Right cardiac atrium (tissue), 5 donors: Measurements from ENCODE around the gene JUP. TPM values are rescaled to one million over a fixed set of nuclear protein-coding genes. Genes with fewer than 3 reads are reported as not detected.

ENCODE experiments used
- ATAC-seq, 2 donors: fragments of 200-7000 bp; cut with Tn5 transposase; one replicate each; pipeline versions ENCODE4 v1.8.0 to v1.9.1; 2020; ENCODE audit warnings: moderate library complexity in 2 of 2, mild to moderate bottlenecking in 1 of 2
- DNase-seq, 3 donors: peaks; one replicate each; pipeline ENCODE4 v3.0.0-alpha.2; 2020
- H3K27ac ChIP-seq: one replicate; pipeline ENCODE4 v1.5.1; 2013; ENCODE audit warnings: mild to moderate bottlenecking, low read length, control low read depth, moderate library complexity
- H3K27me3 ChIP-seq: one replicate; pipeline ENCODE4 v1.6.1; 2013; ENCODE audit not compliant: control insufficient read depth, insufficient read depth
- H3K4me1 ChIP-seq: one replicate; pipeline ENCODE4 v1.6.1; 2013; ENCODE audit warnings: low read length; ENCODE audit not compliant: control insufficient read depth, insufficient read depth
- H3K4me3 ChIP-seq: one replicate; pipeline ENCODE4 v1.5.1; 2013; ENCODE audit warnings: low read length, control low read depth
- H3K9me3 ChIP-seq: one replicate; pipeline ENCODE4 v1.6.1; 2013; ENCODE audit warnings: low read length; ENCODE audit not compliant: control insufficient read depth
- WGBS: extraction: QIAGEN DNeasy Blood & Tissue Kit; methylation state at CpG from one replicate; pipeline ENCODE4 v1.1.7; 2013; 5-methylcytosine and 5-hydroxymethylcytosine counted together
- intact Hi-C, 4 donors: fragments of 100-400 bp; cut with DNase I; formaldehyde crosslinking; loops; one replicate each; pipeline versions ENCODE4 v1.11.0 to v1.14.0; 2022 to 2023
- polyA plus RNA-seq: library from polyadenylated mRNA; stranded (reverse); fragments of 200-250 nt; gene quantifications from one replicate; pipeline ENCODE4 v1.2.3, GENCODE V29; 2013
- total RNA-seq, 4 donors: library from RNA; stranded (reverse); fragmentation: NEBNext Ultra II Directional; extraction: Animal tissue kit (Norgen Biotek cat#: 25700); gene quantifications; one replicate each; pipeline ENCODE4 v1.2.1, GENCODE V29; 2021
- donor health status: healthy with polysubstance abuse.
- donor health status: DM: no; HTN: yes; CAD: no.
- donor health status: DM: no; HTN: no; CAD: no.
- donor health status: DM: no; HTN: yes; CAD: no; lungs with severe emphysema.
- donor health status: DM: yes; HTN: yes; CAD: no.

The JUP gene
- total and polyA plus RNA-seq, 5 donors: 135 to 239 (median 180) TPM

GRCh38 chr17:41821776-41822175 lies 35.3 kb upstream of the JUP start:
- 86% methylated on average over 14 of the region's 14 CpGs for WGBS

GRCh38 chr17:41818024-41818423 lies 31.5 kb upstream of the JUP start:
- DNase-seq: no peak

More at GRCh38 chr17:41821776-41822175, 35.3 kb upstream of the JUP start:
- no peak for ATAC-seq
- Histone ChIP-seq H3K27me3 (no peaks in the 10 kb centered on the region), H3K9me3 (no peaks in the 10 kb centered on the region), H3K27ac (no peak overlapping the region), H3K4me3 (no peak overlapping the region), H3K4me1 (no peaks in the 10 kb centered on the region)
- intact Hi-C loops: no loop called here
- no peak for DNase-seq

GRCh38 chr17:41816637-41817320 lies 30.3 kb upstream of the JUP start:
- no peak for ATAC-seq
- Histone ChIP-seq H3K4me3 (no peak overlapping the region), H3K27ac (no peak overlapping the region), H3K27me3 (no peaks in the 10 kb centered on the region), H3K9me3 (no peaks in the 10 kb centered on the region), H3K4me1 (no peaks in the 10 kb centered on the region)
- DNase-seq: peak in 1 of 3 donors; percentile 29
- WGBS: 94% methylated on average over 23 of the region's 23 CpGs
- intact Hi-C loops: no loop called here

More at GRCh38 chr17:41818024-41818423, 31.5 kb upstream of the JUP start:
- Histone ChIP-seq H3K27me3 (no peaks in the 10 kb centered on the region), H3K9me3 (no peaks in the 10 kb centered on the region), H3K27ac (no peak overlapping the region), H3K4me1 (no peaks in the 10 kb centered on the region), H3K4me3 (no peak overlapping the region)
- ATAC-seq: no peak
- intact Hi-C loops: no loop called here
- 97% methylated on average over 20 of the region's 20 CpGs for WGBS

GRCh38 chr17:41814195-41814594 lies 27.7 kb upstream of the JUP start:
- 45% methylated on average over 1 of the region's 1 CpG for WGBS
- no peaks in the 10 kb centered on the region for H3K27me3 ChIP-seq
- no peaks in the 10 kb centered on the region for H3K9me3 ChIP-seq
- H3K27ac ChIP-seq: no peak overlapping the region
- intact Hi-C loops: no loop called here
- peak in 1 of 3 donors; percentile 28 for DNase-seq
- H3K4me1 ChIP-seq: no peaks in the 10 kb centered on the region
- ATAC-seq: no peak
- no peak overlapping the region for H3K4me3 ChIP-seq

DNA sequence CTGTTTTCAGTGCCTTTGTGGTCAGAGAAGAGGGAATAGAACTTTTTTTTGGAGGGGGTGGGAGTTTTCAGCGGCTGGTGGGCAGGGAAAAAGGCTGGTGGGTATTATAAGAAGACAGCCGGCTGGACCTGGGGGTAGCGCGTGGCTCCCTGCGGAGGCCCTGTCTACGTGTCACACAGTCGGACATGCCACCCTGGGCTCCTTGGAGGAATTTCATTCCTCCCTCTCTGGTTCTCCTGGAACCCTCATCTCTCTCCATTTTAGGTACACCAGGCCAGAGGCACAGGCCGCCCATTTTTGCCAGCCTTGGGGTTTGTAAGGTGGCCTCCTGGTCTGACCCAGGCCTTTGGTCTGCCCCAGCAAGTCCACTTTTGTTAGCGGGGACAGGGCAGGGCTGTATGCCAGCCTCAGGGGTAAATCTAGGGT lies 27.2 kb upstream of the JUP start:
- H3K27ac ChIP-seq: no peak overlapping the region
- DNase-seq (peak in 1 of 3 donors; percentile 43), ATAC-seq (no peak)
- no peaks in the 10 kb centered on the region for H3K4me1 ChIP-seq
- H3K9me3 ChIP-seq: no peaks in the 10 kb centered on the region
- intact Hi-C loops: no loop called here
- WGBS: 63% methylated on average over 9 of the region's 9 CpGs
- H3K27me3 ChIP-seq: no peaks in the 10 kb centered on the region
- H3K4me3 ChIP-seq: no peak overlapping the region

- WGBS: 18% methylated on average over 12 of the region's 12 CpGs
- ATAC-seq: no peak
These were observed 26.7 kb upstream of the JUP start for GRCh38 chr17:41813152-41813680.

GRCh38 chr17:41812381-41813151 lies 26.1 kb upstream of the JUP start, which contains the start of gene FKBP10:
Gene FKBP10 (plus strand): TSS chr17:41813004. CDS start chr17:41813035, 31 bp downstream.
- peak within 1 kb of the TSS; percentile 14 for H3K27ac ChIP-seq
- intact Hi-C loops: no loop called here
- no peaks in the 10 kb centered on the region for H3K27me3 ChIP-seq
- no peaks in the 10 kb centered on the region for H3K9me3 ChIP-seq
- ATAC-seq (peak; percentile 67 to 82), DNase-seq (peak; percentile 85 to 89 (median 87))
- H3K4me1 ChIP-seq: no peaks in the 10 kb centered on the region
- WGBS: under 1% methylated on average over 35 of the region's 35 CpGs
- H3K4me3 ChIP-seq: peak within 1 kb of the TSS; percentile 64

More at GRCh38 chr17:41813152-41813680, 26.7 kb upstream of the JUP start:
- peak overlapping the region; percentile 64 for H3K4me3 ChIP-seq
- no peak for DNase-seq
- no peaks in the 10 kb centered on the region for H3K4me1 ChIP-seq
- no peaks in the 10 kb centered on the region for H3K27me3 ChIP-seq
- intact Hi-C loops: no loop called here
- H3K27ac ChIP-seq: peak overlapping the region; percentile 14
- H3K9me3 ChIP-seq: no peaks in the 10 kb centered on the region

DNA sequence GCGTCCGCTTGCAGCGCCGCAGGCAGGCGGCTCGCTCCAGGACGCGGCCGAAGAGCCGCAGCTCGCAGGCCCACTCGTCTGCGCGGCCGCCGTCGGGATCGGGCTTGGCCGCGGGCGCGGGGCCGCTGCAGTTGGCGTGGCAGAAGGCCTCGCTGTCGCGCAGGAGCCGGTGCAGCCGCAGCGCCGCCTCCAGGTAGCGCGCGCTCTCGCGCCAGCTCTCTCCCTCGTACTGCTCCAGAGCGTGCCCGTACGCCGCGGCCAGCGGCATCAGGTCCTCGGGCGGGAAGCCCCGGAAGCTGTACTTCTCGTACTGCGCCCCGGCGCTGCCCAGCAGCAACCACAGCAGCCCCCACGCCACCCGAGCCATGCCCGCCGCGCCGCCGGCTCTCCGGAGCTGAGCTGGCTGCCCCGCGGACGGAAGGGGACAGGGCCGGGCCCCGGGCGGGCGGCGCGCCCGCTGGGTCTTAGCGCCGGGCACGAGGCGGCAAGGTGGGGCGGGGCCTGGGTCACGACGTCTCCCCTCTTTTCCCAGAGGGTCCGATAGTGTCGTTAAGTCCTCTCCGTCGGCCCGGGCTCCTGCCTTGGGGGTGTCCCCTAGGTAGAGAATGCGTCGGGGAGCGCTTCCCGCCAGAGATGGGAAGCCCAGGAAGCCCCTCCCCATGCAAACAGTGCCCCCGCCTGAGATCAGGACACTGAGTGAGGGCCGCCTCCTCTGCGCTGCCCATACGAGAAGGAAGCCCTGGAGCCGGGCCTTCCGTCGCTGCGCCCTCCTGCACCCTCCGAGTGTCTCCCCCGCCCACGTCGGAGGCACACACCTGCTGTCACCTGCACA lies 25.3 kb upstream of the JUP start, which contains the start of gene P3H4:
Gene P3H4, minus strand, starts transcription at position 401 of the 832 bp plus-strand sequence. Its CDS starts 34 bp downstream, at position 367.
- no peaks in the 10 kb centered on the region for H3K9me3 ChIP-seq
- intact Hi-C loops: no loop called here
- WGBS: under 1% methylated on average over 96 of the region's 96 CpGs
- H3K4me3 ChIP-seq: peak within 1 kb of the TSS; percentile 64
- peak within 1 kb of the TSS; percentile 19 for H3K27ac ChIP-seq
- H3K27me3 ChIP-seq: no peaks in the 10 kb centered on the region
- H3K4me1 ChIP-seq: no peaks in the 10 kb centered on the region
- DNase-seq (peak; percentile 81 to 93 (median 91)), ATAC-seq (peak; percentile 86 to 88)

- WGBS: 26% methylated on average over 58 of the region's 58 CpGs
These were observed 24.4 kb upstream of the JUP start for GRCh38 chr17:41810659-41811548.

More at GRCh38 chr17:41810659-41811548, 24.4 kb upstream of the JUP start:
- Histone ChIP-seq H3K9me3 (no peaks in the 10 kb centered on the region), H3K4me1 (no peaks in the 10 kb centered on the region), H3K27ac (peak overlapping the region; percentile 19), H3K27me3 (no peaks in the 10 kb centered on the region), H3K4me3 (peak overlapping the region; percentile 64)
- peak in 1 of 3 donors; percentile 52 for DNase-seq
- ATAC-seq: peak in 1 of 2 donors; percentile 2
- intact Hi-C loops: no loop called here
